HEK293 (cell line): Measurements from ENCODE around the gene SENP8.
A peak's percentile ranks its signal among the peaks of the same experiment; 100 is the strongest.
"Not testable (repeated sequence)": the region's sequence is repeated elsewhere in the genome, so short reads cannot be mapped to it uniquely, and the experiment has no call there.

Experiments
- CTCF ChIA-PET: fragments of 350-600 bp; formaldehyde crosslinking; extraction: SDS; loops from one replicate; lab custom pipeline; 2021; ENCODE audit warnings: antibody characterized with exemption; lab: Yijun Ruan, JAX
- POLR2A ChIA-PET: fragments of 300-600 bp; formaldehyde crosslinking; extraction: SDS; loops from one replicate; lab custom pipeline; 2020; ENCODE audit warnings: antibody characterized with exemption, inconsistent platforms; lab: Yijun Ruan, JAX
- H3K27ac ChIP-seq: fragments of 200-500 bp; sonication (Bioruptor generic); 2 replicates; pipeline ENCODE4 v1.5.1; 2014; ENCODE audit warnings: low read depth, low read length, control low read depth, inconsistent platforms; ENCODE audit errors: extremely low read depth
- H3K36me3 ChIP-seq, 2 experiments: fragments of 200-500 bp in 1 of 2; sonication (Bioruptor generic) in 1 of 2; 1 replicate in 1 of 2; 2 replicates in 1 of 2; pipeline ENCODE4 v1.5.1; 2014 to 2017; ENCODE audit warnings: inconsistent platforms in 2 of 2, low read length in 2 of 2; ENCODE audit not compliant: control insufficient read depth in 2 of 2, insufficient read depth in 1 of 2
- H3K4me1 ChIP-seq: fragments of 200-500 bp; sonication (Bioruptor generic); 2 replicates; pipeline ENCODE4 v1.5.1; 2014; ENCODE audit warnings: mild to moderate bottlenecking, low read length, inconsistent platforms; ENCODE audit not compliant: control insufficient read depth, insufficient read depth
- H3K4me3 ChIP-seq: 2 replicates; pipeline ENCODE4 v1.5.1; 2011; ENCODE audit warnings: low read depth, mild to moderate bottlenecking, control low read depth, low read length, moderate library complexity
- H3K9me3 ChIP-seq: fragments of 200-500 bp; sonication (Bioruptor generic); 2 replicates; pipeline ENCODE4 v1.5.1; 2014; ENCODE audit warnings: low read depth, low read length, inconsistent platforms; ENCODE audit not compliant: control insufficient read depth, insufficient read depth
- PRDM10 ChIP-seq: fragments of 450-650 bp; formaldehyde crosslinking; IDR thresholded peaks from 2 replicates; pipeline ENCODE4 v1.5.1; 2016; ENCODE audit warnings: missing biosample characterization, missing genetic modification characterization
- ZBTB20 ChIP-seq: fragments of 450-650 bp; formaldehyde crosslinking; IDR thresholded peaks from 2 replicates; pipeline ENCODE4 v1.5.1; 2016; ENCODE audit warnings: missing biosample characterization, missing genetic modification characterization
- ZNF311 ChIP-seq: fragments of 450-650 bp; formaldehyde crosslinking; IDR thresholded peaks from 2 replicates; pipeline ENCODE4 v1.5.1; 2017; ENCODE audit warnings: missing biosample characterization, missing genetic modification characterization, borderline replicate concordance
- ZNF394 ChIP-seq: fragments of 450-650 bp; formaldehyde crosslinking; IDR thresholded peaks from 2 replicates; pipeline ENCODE4 v1.5.1; 2016; ENCODE audit warnings: missing biosample characterization, missing genetic modification characterization, mild to moderate bottlenecking, moderate library complexity, borderline replicate concordance
- ZNF521 ChIP-seq: fragments of 450-650 bp; formaldehyde crosslinking; IDR thresholded peaks from 2 replicates; pipeline ENCODE4 v1.5.1; 2017; ENCODE audit warnings: missing biosample characterization, mild to moderate bottlenecking, missing genetic modification characterization
- ZNF747 ChIP-seq: fragments of 450-650 bp; formaldehyde crosslinking; IDR thresholded peaks from 2 replicates; pipeline ENCODE4 v1.5.1; 2016; ENCODE audit warnings: missing biosample characterization, missing genetic modification characterization
- TF ChIP-seq, protein P1 (sequence below): fragments of 450-650 bp; formaldehyde crosslinking; IDR thresholded peaks from 2 replicates; pipeline ENCODE4 v1.5.1; 2016; ENCODE audit warnings: missing biosample characterization, missing genetic modification characterization
- TF ChIP-seq, protein P2 (sequence below): fragments of 450-650 bp; formaldehyde crosslinking; IDR thresholded peaks from 2 replicates; pipeline ENCODE4 v1.5.1; 2017; ENCODE audit warnings: missing biosample characterization, missing genetic modification characterization
- TF ChIP-seq, protein P3 (sequence below): fragments of 450-650 bp; formaldehyde crosslinking; IDR thresholded peaks from 2 replicates; pipeline ENCODE4 v1.5.1; 2016; ENCODE audit warnings: missing biosample characterization, missing genetic modification characterization, borderline replicate concordance

The SENP8 gene

DNA sequence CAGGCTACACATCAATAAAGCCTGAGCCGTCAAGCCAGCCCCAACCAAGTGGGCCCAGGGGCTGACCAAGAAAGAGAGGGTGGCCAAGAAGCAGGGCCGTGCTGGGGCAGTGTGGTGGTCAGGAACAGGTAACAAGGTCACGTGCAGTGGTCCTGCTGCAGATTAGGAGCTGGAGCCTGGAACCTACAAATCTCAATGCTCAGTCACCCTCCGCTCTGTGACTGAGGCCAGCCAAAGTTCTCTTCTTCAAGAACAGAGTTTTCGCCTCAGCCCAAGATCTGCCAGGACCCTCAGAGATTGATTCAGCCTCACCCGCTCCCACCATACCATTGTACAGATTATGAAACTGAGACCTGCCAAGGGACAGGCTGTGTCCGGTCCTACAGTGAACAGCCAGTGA, 52.5 kb downstream of the SENP8 start:
- H3K27ac ChIP-seq: no peak overlapping the region
- no peaks in the 10 kb centered on the region for H3K9me3 ChIP-seq
- POLR2A ChIA-PET: no interaction called here
- TF ChIP-seq ZNF747 (tag by site-specific recombination) (no peak), ZNF521 (tag by site-specific recombination) (no peak), ZBTB20 (tag by site-specific recombination) (no peak), ZNF394 (tag by site-specific recombination) (no peak), ZNF311 (tag by site-specific recombination) (no peak)
- TF ChIP-seq, protein P1, sequence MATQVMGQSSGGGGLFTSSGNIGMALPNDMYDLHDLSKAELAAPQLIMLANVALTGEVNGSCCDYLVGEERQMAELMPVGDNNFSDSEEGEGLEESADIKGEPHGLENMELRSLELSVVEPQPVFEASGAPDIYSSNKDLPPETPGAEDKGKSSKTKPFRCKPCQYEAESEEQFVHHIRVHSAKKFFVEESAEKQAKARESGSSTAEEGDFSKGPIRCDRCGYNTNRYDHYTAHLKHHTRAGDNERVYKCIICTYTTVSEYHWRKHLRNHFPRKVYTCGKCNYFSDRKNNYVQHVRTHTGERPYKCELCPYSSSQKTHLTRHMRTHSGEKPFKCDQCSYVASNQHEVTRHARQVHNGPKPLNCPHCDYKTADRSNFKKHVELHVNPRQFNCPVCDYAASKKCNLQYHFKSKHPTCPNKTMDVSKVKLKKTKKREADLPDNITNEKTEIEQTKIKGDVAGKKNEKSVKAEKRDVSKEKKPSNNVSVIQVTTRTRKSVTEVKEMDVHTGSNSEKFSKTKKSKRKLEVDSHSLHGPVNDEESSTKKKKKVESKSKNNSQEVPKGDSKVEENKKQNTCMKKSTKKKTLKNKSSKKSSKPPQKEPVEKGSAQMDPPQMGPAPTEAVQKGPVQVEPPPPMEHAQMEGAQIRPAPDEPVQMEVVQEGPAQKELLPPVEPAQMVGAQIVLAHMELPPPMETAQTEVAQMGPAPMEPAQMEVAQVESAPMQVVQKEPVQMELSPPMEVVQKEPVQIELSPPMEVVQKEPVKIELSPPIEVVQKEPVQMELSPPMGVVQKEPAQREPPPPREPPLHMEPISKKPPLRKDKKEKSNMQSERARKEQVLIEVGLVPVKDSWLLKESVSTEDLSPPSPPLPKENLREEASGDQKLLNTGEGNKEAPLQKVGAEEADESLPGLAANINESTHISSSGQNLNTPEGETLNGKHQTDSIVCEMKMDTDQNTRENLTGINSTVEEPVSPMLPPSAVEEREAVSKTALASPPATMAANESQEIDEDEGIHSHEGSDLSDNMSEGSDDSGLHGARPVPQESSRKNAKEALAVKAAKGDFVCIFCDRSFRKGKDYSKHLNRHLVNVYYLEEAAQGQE (tag by site-specific recombination): no peak
- TF ChIP-seq, protein P2, sequence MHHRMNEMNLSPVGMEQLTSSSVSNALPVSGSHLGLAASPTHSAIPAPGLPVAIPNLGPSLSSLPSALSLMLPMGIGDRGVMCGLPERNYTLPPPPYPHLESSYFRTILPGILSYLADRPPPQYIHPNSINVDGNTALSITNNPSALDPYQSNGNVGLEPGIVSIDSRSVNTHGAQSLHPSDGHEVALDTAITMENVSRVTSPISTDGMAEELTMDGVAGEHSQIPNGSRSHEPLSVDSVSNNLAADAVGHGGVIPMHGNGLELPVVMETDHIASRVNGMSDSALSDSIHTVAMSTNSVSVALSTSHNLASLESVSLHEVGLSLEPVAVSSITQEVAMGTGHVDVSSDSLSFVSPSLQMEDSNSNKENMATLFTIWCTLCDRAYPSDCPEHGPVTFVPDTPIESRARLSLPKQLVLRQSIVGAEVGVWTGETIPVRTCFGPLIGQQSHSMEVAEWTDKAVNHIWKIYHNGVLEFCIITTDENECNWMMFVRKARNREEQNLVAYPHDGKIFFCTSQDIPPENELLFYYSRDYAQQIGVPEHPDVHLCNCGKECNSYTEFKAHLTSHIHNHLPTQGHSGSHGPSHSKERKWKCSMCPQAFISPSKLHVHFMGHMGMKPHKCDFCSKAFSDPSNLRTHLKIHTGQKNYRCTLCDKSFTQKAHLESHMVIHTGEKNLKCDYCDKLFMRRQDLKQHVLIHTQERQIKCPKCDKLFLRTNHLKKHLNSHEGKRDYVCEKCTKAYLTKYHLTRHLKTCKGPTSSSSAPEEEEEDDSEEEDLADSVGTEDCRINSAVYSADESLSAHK (tag by site-specific recombination): no peak
- TF ChIP-seq, protein P3, sequence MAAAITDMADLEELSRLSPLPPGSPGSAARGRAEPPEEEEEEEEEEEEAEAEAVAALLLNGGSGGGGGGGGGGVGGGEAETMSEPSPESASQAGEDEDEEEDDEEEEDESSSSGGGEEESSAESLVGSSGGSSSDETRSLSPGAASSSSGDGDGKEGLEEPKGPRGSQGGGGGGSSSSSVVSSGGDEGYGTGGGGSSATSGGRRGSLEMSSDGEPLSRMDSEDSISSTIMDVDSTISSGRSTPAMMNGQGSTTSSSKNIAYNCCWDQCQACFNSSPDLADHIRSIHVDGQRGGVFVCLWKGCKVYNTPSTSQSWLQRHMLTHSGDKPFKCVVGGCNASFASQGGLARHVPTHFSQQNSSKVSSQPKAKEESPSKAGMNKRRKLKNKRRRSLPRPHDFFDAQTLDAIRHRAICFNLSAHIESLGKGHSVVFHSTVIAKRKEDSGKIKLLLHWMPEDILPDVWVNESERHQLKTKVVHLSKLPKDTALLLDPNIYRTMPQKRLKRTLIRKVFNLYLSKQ (tag by site-specific recombination): no peak
- CTCF ChIA-PET: interaction anchor here (0.6 kb wide), 1 partner anchor 368 kb away, joined by 3 read pairs; no protein-coding TSS in a partner anchor
- H3K36me3 ChIP-seq: no peaks in the 10 kb centered on the region
- H3K4me1 ChIP-seq: peaks cover 3% of the 10 kb centered on the region; the same call in 1 of the 2 replicates
- H3K4me3 ChIP-seq: no peak overlapping the region

DNA sequence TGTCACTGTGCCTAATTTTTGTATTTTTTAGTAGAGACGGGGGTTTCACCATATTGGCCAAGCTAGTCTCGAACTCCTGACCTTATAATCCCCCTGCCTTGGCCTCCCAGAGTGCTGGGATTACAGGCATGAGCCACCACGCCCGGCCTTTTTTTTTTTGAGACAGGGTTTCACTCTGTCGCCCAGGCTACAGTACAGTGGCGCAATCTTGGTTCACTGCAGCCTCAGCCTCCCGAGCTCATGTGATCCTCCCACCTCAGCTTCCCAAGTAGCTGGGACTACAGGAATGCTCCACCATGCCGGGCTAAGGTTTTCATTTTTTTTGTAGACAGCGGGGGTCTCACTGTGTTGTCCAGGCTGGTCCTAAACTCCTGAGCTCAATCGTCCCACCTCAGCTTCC, 53.8 kb downstream of the SENP8 start:
- peak; percentile 76 for TF ChIP-seq PRDM10 (tag by site-specific recombination)
- H3K27ac ChIP-seq, H3K4me1 ChIP-seq, H3K36me3 ChIP-seq, H3K9me3 ChIP-seq, H3K4me3 ChIP-seq: not testable (repeated sequence)
- ChIA-PET CTCF (interaction anchor here (0.7 to 1.3 kb wide), 2 partner anchors 222 to 371 kb away, joined by 3 read pairs; no protein-coding TSS in a partner anchor), POLR2A (interaction anchor here (0.9 kb wide), 1 partner anchor 54 kb away, joined by 3 read pairs; the partner anchor contains the start of genes MYO9A and SENP8)
